Gastrocnemius medialis (tissue), 4 donors: ENCODE results near the gene RNF227.

Experiments
- POLR2A ChIP-seq, 2 donors: fragments of 450-650 bp; IDR thresholded peaks; one replicate each; pipeline ENCODE4 v1.6.1; 2017; ENCODE audit warnings: antibody characterized with exemption in 2 of 2, mild to moderate bottlenecking in 2 of 2, moderate library complexity in 2 of 2
- TF ChIP-seq, protein P1 (sequence below), 5 experiments: fragments of 450-650 bp in 3 of 5; fragments of 200-600 bp in 2 of 5; sonication (generic) in 2 of 5; IDR thresholded peaks in 4 of 5; conservative IDR thresholded peaks in 1 of 5; 1 replicate in 4 of 5; 2 replicates in 1 of 5; pipeline ENCODE4 v1.5.1; 2016 to 2019; ENCODE audit warnings: antibody characterized with exemption in 5 of 5, mild to moderate bottlenecking in 3 of 5, moderate library complexity in 3 of 5

DNA sequence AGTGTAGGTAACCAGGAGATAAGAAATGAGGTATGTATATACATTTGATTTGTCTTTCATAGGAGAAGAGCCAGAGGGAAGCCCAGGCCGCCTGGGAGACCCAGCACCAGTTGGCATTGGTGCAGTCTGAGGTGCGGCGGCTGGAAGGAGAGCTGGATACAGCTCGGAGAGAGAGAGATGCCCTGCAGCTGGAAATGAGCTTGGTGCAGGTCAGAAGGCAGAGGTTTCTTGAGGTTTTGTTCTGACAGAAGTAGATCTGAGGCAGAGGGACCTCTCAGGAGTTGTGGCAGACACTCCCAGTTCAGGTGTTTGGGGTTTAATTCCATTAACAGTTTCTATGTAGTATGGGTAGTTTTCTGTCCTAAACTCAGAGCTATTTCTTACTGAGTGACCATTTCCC lies 23.9 kb upstream of the RNF227 start:
- TF ChIP-seq, protein P1, sequence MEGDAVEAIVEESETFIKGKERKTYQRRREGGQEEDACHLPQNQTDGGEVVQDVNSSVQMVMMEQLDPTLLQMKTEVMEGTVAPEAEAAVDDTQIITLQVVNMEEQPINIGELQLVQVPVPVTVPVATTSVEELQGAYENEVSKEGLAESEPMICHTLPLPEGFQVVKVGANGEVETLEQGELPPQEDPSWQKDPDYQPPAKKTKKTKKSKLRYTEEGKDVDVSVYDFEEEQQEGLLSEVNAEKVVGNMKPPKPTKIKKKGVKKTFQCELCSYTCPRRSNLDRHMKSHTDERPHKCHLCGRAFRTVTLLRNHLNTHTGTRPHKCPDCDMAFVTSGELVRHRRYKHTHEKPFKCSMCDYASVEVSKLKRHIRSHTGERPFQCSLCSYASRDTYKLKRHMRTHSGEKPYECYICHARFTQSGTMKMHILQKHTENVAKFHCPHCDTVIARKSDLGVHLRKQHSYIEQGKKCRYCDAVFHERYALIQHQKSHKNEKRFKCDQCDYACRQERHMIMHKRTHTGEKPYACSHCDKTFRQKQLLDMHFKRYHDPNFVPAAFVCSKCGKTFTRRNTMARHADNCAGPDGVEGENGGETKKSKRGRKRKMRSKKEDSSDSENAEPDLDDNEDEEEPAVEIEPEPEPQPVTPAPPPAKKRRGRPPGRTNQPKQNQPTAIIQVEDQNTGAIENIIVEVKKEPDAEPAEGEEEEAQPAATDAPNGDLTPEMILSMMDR (IDR thresholded peaks at IDR 0.05 in 4 of 5, conservative IDR thresholded peaks at IDR 0.05 in 1 of 5) = no peak
- no peak for TF ChIP-seq POLR2A (IDR thresholded peaks at IDR 0.05)
